GM12878 (cell line): ENCODE data around the gene PDIA5. TPM values are rescaled to one million over a fixed set of nuclear protein-coding genes. Genes with fewer than 3 reads are reported as not detected.

Experiments
- ATAC-seq: fragments of 200-7000 bp; cut with Tn5 transposase; 3 replicates; pipeline ENCODE4 v1.9.1; 2020; ENCODE audit warnings: mild to moderate bottlenecking, moderate library complexity
- BruUV-seq: library from RNA; stranded (reverse); fragments of 400-500 nt; replicated peaks from 2 replicates; lab custom pipeline; 2021; lab: Mats Ljungman, UMichigan
- CTCF ChIA-PET: fragments of 300-600 bp; sonication (Branson Sonifier 250); formaldehyde crosslinking; extraction: SDS; loops from one replicate; lab custom pipeline; 2021; ENCODE audit warnings: inconsistent platforms; lab: Yijun Ruan, JAX
- POLR2A ChIA-PET: fragments of 350-600 bp; formaldehyde crosslinking; extraction: SDS; loops from one replicate; lab custom pipeline; 2021; ENCODE audit warnings: inconsistent platforms; lab: Charles Lee
- RAD21 ChIA-PET: fragments of 300-600 bp; sonication (Branson Sonifier 250); formaldehyde crosslinking; loops from one replicate; lab custom pipeline; 2023; ENCODE audit warnings: antibody characterized with exemption; ENCODE audit not compliant: unreplicated experiment; lab: Charles Lee
- SMC1A ChIA-PET: fragments of 300-600 bp; sonication (Branson Sonifier 250); formaldehyde crosslinking; loops from one replicate; lab custom pipeline; 2023; ENCODE audit not compliant: unreplicated experiment, uncharacterized antibody; lab: Charles Lee
- DNase-seq: peaks from one replicate; pipeline ENCODE4 v3.0.0-alpha.2; 2011; ENCODE audit warnings: low read depth, low spot score
- FAIRE-seq: peaks from 3 replicates; lab custom pipeline; 2011; peaks lifted over from hg19 to GRCh38; lab: Jason Lieb, UNC
- H2AFZ ChIP-seq: 2 replicates; pipeline ENCODE4 v1.6.0; 2011; ENCODE audit warnings: low read depth, low read length, control low read depth; ENCODE audit not compliant: control insufficient read depth
- H3K27ac ChIP-seq: 2 replicates; pipeline ENCODE4 v1.5.1; 2011; ENCODE audit warnings: control low read depth; ENCODE audit not compliant: control insufficient read depth, insufficient read depth
- H3K27me3 ChIP-seq, 2 experiments: replicated peaks in 1 of 2; 2 replicates each; pipeline versions ENCODE4 v1.6.0 to v1.6.1; 2011; ENCODE audit warnings: low read length in 1 of 2; ENCODE audit not compliant: control insufficient read depth in 2 of 2, insufficient read depth in 2 of 2
- H3K36me3 ChIP-seq, 2 experiments: 2 replicates each; pipeline ENCODE4 v1.5.1; 2011; ENCODE audit warnings: low read length in 1 of 2; ENCODE audit not compliant: control insufficient read depth in 2 of 2, insufficient read depth in 2 of 2
- H3K4me1 ChIP-seq: 2 replicates; pipeline ENCODE4 v1.6.1; 2011; ENCODE audit warnings: mild to moderate bottlenecking, low read length, moderate library complexity, mixed read lengths; ENCODE audit not compliant: control insufficient read depth, insufficient read depth
- H3K4me2 ChIP-seq: 2 replicates; pipeline ENCODE4 v1.6.0; 2011; ENCODE audit warnings: control low read depth; ENCODE audit not compliant: control insufficient read depth, insufficient read depth
- H3K4me3 ChIP-seq: fragments of 200-600 bp; sonication (generic); 2 replicates; pipeline ENCODE4 v1.5.1; 2016
- H3K79me2 ChIP-seq: 2 replicates; pipeline ENCODE4 v1.6.0; 2011; ENCODE audit warnings: low read length; ENCODE audit not compliant: control insufficient read depth, insufficient read depth
- H3K9ac ChIP-seq: 2 replicates; pipeline ENCODE4 v1.8.0; 2011; ENCODE audit warnings: low read length, control low read depth, mixed read lengths; ENCODE audit not compliant: control insufficient read depth, insufficient read depth
- H3K9me3 ChIP-seq: replicated peaks from 3 replicates; pipeline ENCODE4 v1.5.1; 2011; ENCODE audit warnings: mild to moderate bottlenecking, low read length; ENCODE audit not compliant: control insufficient read depth, insufficient read depth
- H4K20me1 ChIP-seq: 2 replicates; pipeline ENCODE4 v1.6.0; 2011; ENCODE audit not compliant: control insufficient read depth, insufficient read depth
- ATF2 ChIP-seq: IDR thresholded peaks from 2 replicates; pipeline ENCODE4 v1.6.1; 2012; ENCODE audit warnings: low read length, inconsistent platforms
- ATF7 ChIP-seq: fragments of 450-650 bp; IDR thresholded peaks from 2 replicates; pipeline ENCODE4 v1.6.1; 2016; ENCODE audit warnings: low read depth, mild to moderate bottlenecking
- CEBPB ChIP-seq, 2 experiments: fragments of 150-350 bp in 1 of 2; IDR thresholded peaks; 2 replicates each; pipeline ENCODE4 v1.6.1; 2012 to 2014; ENCODE audit warnings: low read depth in 2 of 2, low read length in 2 of 2, borderline replicate concordance in 1 of 2, inconsistent platforms in 1 of 2
- CTCF ChIP-seq, 3 experiments: IDR thresholded peaks in 2 of 3; conservative IDR thresholded peaks in 1 of 3; 2 replicates each; pipeline ENCODE4 v1.5.1; 2011; ENCODE audit warnings: low read depth in 3 of 3, low read length in 3 of 3, mild to moderate bottlenecking in 3 of 3, control low read depth in 2 of 3, moderate library complexity in 2 of 3, inconsistent platforms in 1 of 3, mixed read lengths in 1 of 3; ENCODE audit not compliant: control insufficient read depth in 2 of 3, insufficient read depth in 1 of 3; ENCODE audit errors: extremely low read depth in 1 of 3
- ELK1 ChIP-seq: IDR thresholded peaks from 2 replicates; pipeline ENCODE4 v1.6.1; 2012; ENCODE audit warnings: low read depth, low read length, improper control_type of control experiment
- FOS ChIP-seq: IDR thresholded peaks from 3 replicates; pipeline ENCODE4 v1.6.1; 2011; ENCODE audit warnings: borderline replicate concordance; ENCODE audit not compliant: insufficient read length; ENCODE audit errors: extremely low read depth
- FOXK2 ChIP-seq: fragments of 450-650 bp; IDR thresholded peaks from 2 replicates; pipeline ENCODE4 v1.6.1; 2017; ENCODE audit warnings: mild to moderate bottlenecking, moderate library complexity
- FOXM1 ChIP-seq: IDR thresholded peaks from 2 replicates; pipeline ENCODE4 v1.6.1; 2012; ENCODE audit warnings: low read depth, mild to moderate bottlenecking, inconsistent platforms, low read length, moderate library complexity
- HSF1 ChIP-seq: fragments of 150-350 bp; IDR thresholded peaks from 2 replicates; pipeline ENCODE4 v1.6.1; 2014; ENCODE audit warnings: mild to moderate bottlenecking, low read depth, low read length
- JUND ChIP-seq: IDR thresholded peaks from 2 replicates; pipeline ENCODE4 v1.6.1; 2012; ENCODE audit warnings: low read depth, mild to moderate bottlenecking, low read length, improper control_type of control experiment, moderate library complexity
- RCOR1 ChIP-seq: conservative IDR thresholded peaks from 2 replicates; pipeline ENCODE4 v1.6.1; 2012; ENCODE audit warnings: low read depth, low read length, improper control_type of control experiment
- SREBF2 ChIP-seq: IDR thresholded peaks from 2 replicates; pipeline ENCODE4 v1.6.1; 2012; ENCODE audit warnings: mild to moderate bottlenecking, low read length
- STAT3 ChIP-seq: IDR thresholded peaks from 2 replicates; pipeline ENCODE4 v1.6.1; 2011; ENCODE audit warnings: low read depth, low read length, improper control_type of control experiment
- ZBTB33 ChIP-seq: fragments of 450-650 bp; IDR thresholded peaks from 2 replicates; pipeline ENCODE4 v1.6.1; 2017; ENCODE audit warnings: mild to moderate bottlenecking
- ZNF622 ChIP-seq: fragments of 450-650 bp; IDR thresholded peaks from 2 replicates; pipeline ENCODE4 v1.6.1; 2017; ENCODE audit warnings: mild to moderate bottlenecking, inconsistent platforms
- WGBS: methylation state at CpG from one replicate; pipeline ENCODE4 v1.1.6; 2016; ENCODE audit warnings: low lambda C conversion rate; ENCODE audit not compliant: insufficient replicate concordance, insufficient coverage; ENCODE audit errors: missing lambda C conversion rate; 5-methylcytosine and 5-hydroxymethylcytosine counted together
- in situ Hi-C: fragments of 300-500 bp; cut with MboI; formaldehyde crosslinking; loops from 9 replicates; pipeline ENCODE4 v1.14.3; 2018; ENCODE audit warnings: mixed read lengths
- intact Hi-C: fragments of 100-400 bp; cut with micrococcal nuclease; formaldehyde crosslinking; loops from one replicate; pipeline ENCODE4 v1.14.2; 2022; ENCODE audit not compliant: unreplicated experiment
- polyA plus RNA-seq, 11 experiments: library from polyadenylated mRNA; depleted of rRNA in 4 of 11; unstranded in 6 of 11; stranded (reverse) in 5 of 11; fragments of >200 nt; fragmentation: Nextera tagmentation in 4 of 11; fragmentation: Illumina TruSeq in 1 of 11; extraction: Ambion mirVana in 4 of 11; extraction: Trizol in 1 of 11; gene quantifications; 1 replicate in 1 of 11; 2 replicates in 10 of 11; pipeline versions ENCODE4 v1.2.1 to v1.2.3, GENCODE V29; 2011 to 2016; ENCODE audit warnings: inconsistent platforms in 2 of 11, missing spikeins in 2 of 11, low read depth in 1 of 11
- total RNA-seq, 4 experiments: library from RNA; depleted of rRNA in 3 of 4; stranded (reverse); fragments of >200 nt in 3 of 4; fragmentation: Illumina TruSeq in 1 of 4; extraction: Trizol in 1 of 4; gene quantifications; 2 replicates each; pipeline versions ENCODE4 v1.2.1 to v1.2.3, GENCODE V29; 2013 to 2021

Gene PDIA5
- total and polyA plus RNA-seq, 10 of the 15 experiments (the other 5 are each of a cell fraction or from before 2014, with no cell fraction given): 4.1 to 24.8 (median 19.2) TPM

GRCh38 chr3:123158330-123158729 lies 91.5 kb downstream of the PDIA5 start:
- H3K4me1 ChIP-seq: no peaks in the 10 kb centered on the region
- ChIA-PET RAD21 (no interaction called here), POLR2A (interaction anchor here (0.6 kb wide), 2 partner anchors 24 to 341 kb away, joined by 3 to 6 read pairs; no protein-coding TSS in a partner anchor), CTCF (interaction anchor here (1.0 to 1.1 kb wide), 2 partner anchors 59 to 110 kb away, joined by 3 read pairs; no protein-coding TSS in a partner anchor), SMC1A (no interaction called here)
- no peaks in the 10 kb centered on the region for H3K79me2 ChIP-seq
- ATAC-seq (no peak), FAIRE-seq (no peak), DNase-seq (no peak)
- intact Hi-C loops (no loop called here), in situ Hi-C loops (no loop called here)
- H3K9ac ChIP-seq: no peak overlapping the region
- no peaks in the 10 kb centered on the region for H3K27me3 ChIP-seq
- H3K4me2 ChIP-seq: no peak overlapping the region
- peaks cover 4 to 12% of the 10 kb centered on the region in 2 experiments; a peak in 3 of 4 replicates for H3K36me3 ChIP-seq
- 44% methylated on average over 4 of the region's 4 CpGs for WGBS
- H4K20me1 ChIP-seq: no peaks in the 10 kb centered on the region
- no peak overlapping the region for H2AFZ ChIP-seq
- BruUV-seq: no TSS peak
- no peaks in the 10 kb centered on the region for H3K9me3 ChIP-seq
- H3K27ac ChIP-seq: no peak overlapping the region
- no peak overlapping the region for H3K4me3 ChIP-seq
- TF ChIP-seq CEBPB (IDR thresholded peaks at IDR 0.05; ENCODE audit: borderline replicate concordance in 1 of 2, low read depth in 2 of 2, low read length in 2 of 2) (no peak), ELK1 (no peak), ZBTB33 (no peak), JUND (no peak), FOS (no peak), ZNF622 (no peak), ATF7 (no peak), STAT3 (no peak), RCOR1 (no peak), SREBF2 (no peak), FOXM1 (no peak), CTCF (IDR thresholded peaks at IDR 0.05 in 2 of 3, conservative IDR thresholded peaks at IDR 0.05 in 1 of 3; ENCODE audit: control insufficient read depth in 2 of 3, extremely low read depth in 1 of 3, insufficient read depth in 1 of 3, low read depth in 3 of 3, low read length in 3 of 3) (no peak), FOXK2 (no peak), HSF1 (no peak), ATF2 (no peak)
